ENCODE measurements around the gene THAP8.
A peak's percentile ranks its signal among the peaks of the same experiment; 100 is the strongest.
"Not testable (repeated sequence)": the region's sequence is repeated elsewhere in the genome, so short reads cannot be mapped to it uniquely, and the experiment has no call there.

Gene THAP8

DNA sequence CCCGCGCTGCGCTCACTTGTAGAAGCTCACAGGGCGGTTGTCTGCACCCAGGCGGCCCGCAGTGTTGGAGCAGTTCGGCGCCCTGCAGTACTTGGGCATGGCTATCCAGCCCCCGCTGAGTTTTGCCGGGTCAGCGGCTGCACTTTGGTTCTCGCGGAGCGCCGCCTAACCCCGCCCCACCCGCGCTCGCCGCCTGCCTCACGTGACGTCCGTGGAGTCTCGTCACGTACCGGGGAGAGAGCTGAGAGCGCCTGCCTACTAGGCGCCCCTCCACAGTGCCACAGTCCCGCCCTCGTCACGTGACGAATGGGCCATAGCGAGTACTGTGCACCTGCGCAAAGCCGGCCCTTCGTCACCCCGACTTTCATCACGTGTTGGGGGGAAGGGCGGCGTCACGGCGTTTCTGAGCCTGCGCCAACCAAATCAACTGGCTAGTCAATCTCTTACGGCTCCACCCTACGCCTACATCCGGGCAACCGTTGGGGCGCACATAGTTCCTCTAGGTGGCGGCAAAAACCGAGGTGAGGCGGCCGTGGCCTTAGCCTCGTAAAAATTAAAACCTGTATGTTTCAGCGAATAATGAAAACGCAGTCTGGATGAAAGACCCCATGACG lies at the start of gene THAP8:
THAP8 (minus strand) TSS at position 167 of the 614 bp plus-strand sequence; CDS start at position 99, 68 bp downstream.
- peak; percentile 100 for DNase-seq

DNA sequence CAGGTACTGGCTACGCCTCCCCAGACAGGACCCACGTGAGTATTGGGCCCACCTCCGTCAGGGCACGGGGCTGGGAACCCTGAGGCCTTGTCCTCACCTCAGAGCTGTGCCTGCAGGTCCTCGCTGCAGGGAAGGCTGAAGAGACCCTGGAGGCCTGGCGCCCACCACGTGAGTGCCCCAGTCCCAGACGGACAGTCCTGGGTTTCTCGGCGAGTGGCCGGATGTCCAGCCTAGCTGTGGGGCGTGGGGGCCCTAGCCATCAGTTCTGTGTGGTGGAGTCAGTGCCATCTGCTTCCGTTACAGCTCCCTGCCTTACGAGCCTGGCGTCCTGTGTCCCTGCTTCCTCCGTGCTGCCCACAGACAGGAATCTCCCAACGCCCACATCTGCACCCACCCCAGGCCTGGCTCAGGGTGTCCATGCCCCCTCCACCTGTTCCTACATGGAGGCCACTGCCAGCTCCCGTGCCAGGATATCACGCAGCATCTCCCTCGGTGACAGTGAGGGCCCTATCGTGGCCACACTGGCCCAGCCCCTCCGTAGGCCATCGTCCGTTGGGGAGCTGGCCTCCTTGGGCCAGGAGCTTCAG lies 49.0 kb upstream of the THAP8 start:
- no peak for DNase-seq

DNA sequence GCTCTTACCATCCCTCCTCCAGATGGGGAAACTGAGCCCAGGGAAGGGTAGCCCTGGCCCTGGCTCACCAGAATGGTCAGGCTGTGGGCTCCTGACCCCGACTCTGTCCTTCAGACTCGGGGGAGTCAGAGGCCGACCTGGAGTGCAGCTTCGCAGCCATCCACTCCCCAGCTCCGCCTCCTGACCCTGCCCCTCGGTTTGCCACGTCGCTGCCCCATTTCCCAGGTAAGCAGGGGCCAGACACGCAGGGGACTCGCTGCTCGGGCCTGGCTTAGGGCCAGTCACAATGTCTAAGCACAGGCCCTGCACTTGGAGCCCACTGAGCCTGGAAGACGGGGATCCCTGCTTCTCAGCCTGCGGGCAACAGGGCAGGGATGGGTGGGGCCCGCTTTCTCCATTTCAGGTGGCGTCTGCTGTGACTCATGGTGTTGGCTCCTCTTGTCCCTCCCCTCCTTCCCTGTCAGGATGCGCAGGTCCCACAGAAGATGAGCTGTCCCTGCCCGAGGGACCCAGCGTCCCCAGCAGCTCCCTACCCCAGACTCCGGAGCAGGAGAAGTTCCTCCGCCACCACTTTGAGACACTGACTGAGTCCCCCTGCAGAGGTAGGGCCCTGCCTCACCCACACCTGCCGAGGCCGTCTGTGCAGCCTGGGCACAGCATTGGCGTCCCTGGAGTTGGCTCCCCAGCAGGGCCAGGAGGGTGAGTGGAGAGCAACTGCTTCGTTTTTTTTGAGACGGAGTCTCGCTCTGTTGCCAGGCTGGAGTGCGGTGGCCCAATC lies 47.7 kb upstream of the THAP8 start:
- no peak for DNase-seq

- no peak for DNase-seq
Observed at GRCh38 chr19:36100476-36100875, 46.4 kb upstream of the THAP8 start.

GRCh38 chr19:36099166-36099785 lies 45.2 kb upstream of the THAP8 start:
- DNase-seq: no peak

- DNase-seq: no peak
Observed at GRCh38 chr19:36097036-36097435, 43.0 kb upstream of the THAP8 start.

- DNase-seq: no peak
Observed at GRCh38 chr19:36093687-36094086, 39.6 kb upstream of the THAP8 start.

- DNase-seq: no peak
Observed at GRCh38 chr19:36093146-36093662, 39.1 kb upstream of the THAP8 start.

GRCh38 chr19:36092566-36092965 lies 38.5 kb upstream of the THAP8 start:
- no peak for DNase-seq

DNA sequence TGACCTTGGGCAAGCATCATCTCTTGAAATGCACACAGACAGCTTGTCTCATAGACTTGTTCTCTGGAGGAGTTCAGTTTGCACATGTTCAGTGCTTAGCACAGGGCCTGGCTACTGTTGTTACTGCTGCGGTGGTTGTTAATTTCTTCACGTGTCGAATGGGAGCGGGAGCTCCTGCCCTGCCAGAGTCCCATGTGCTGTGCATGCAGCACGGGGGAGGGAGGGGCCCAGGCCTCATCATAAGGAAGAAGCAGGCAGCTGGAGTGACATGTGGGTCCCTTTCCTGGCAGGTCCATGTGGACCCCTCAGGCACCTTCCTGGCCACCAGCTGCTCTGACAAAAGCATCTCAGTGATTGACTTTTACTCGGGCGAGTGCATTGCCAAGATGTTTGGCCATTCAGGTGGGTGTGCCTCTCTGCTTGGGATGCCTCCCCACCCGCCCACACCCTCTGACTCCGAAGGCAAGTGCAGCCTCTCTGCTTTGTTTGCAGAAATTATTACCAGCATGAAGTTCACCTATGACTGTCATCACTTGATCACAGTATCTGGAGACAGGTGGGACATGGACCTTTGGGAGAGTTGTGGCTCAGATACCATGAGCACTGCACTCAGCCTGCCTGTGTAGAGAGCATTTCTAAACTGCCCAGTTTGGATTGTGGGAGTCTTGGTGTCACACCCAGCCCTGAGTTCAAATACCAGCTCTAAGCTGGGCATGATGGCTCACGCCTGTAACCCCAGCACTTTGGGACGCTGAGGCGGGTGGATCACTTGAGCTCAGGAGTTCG lies 37.0 kb upstream of the THAP8 start:
- DNase-seq: no peak

DNA sequence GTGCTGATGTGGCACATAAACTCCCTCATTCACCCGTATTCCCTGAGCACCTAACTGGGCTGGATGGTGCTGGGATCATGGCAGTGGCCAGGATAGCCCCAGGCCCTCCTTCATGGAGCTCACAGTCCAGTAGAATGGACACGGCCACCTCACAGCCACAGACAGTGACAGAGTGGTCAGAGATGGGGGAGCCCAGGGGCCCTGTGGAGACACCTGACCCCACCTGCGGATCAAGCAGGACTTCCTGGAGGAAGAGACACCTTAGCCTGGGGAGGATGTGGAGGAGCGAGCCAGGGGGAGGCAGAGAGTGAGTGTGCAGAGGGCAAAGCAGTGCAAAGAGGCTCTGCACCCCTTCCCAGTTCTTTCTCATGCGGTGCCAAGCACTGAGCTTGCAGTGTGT lies 35.8 kb upstream of the THAP8 start:
- no peak for DNase-seq

DNA sequence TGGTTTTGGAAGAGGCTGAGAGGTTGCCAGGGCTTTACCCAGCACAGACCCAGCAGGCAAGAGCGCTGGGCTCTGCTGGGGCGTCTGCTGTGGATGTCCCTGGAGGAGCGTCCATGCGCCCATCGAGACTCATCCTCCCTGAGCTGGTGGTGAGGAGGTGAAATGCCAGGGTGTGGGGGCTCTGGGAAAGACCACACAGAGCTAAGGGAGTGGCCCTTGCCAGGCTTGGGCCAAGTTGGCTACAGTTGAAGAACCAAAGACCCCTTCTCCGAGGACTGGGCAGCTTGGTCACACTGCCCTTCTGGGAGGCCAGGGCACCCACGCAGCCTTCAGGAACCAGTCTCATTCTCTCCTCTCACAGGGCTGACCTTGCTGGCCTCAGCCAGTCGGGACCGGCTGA lies 32.2 kb upstream of the THAP8 start:
- DNase-seq: no peak

GRCh38 chr19:36084231-36085009 lies 30.3 kb upstream of the THAP8 start:
- no peak for DNase-seq

- no peak for DNase-seq
Observed at GRCh38 chr19:36082916-36083315, 28.8 kb upstream of the THAP8 start.

- DNase-seq: no peak
Observed at GRCh38 chr19:36081894-36082293, 27.8 kb upstream of the THAP8 start.

DNA sequence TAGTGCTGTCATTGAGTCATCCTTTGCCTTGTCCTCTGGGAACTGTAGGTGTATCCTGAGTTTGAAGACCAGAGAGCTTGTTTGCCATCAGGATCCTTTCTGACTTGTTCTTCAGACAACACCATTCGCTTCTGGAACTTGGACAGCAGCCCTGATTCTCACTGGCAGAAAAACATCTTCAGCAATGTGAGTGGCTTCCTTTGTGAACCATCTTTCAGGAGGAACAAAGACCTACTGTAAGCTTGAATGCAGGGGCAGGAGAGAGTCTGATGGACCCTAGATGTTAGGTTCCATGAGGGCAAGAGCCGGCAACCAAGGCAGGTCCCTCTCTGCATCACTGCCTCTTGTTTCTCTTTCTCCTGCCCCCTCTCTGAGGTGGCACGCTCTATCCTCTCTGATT lies 27.3 kb upstream of the THAP8 start:
- no peak for DNase-seq

- DNase-seq: no peak
Observed at GRCh38 chr19:36079389-36079945, 25.4 kb upstream of the THAP8 start.

DNA sequence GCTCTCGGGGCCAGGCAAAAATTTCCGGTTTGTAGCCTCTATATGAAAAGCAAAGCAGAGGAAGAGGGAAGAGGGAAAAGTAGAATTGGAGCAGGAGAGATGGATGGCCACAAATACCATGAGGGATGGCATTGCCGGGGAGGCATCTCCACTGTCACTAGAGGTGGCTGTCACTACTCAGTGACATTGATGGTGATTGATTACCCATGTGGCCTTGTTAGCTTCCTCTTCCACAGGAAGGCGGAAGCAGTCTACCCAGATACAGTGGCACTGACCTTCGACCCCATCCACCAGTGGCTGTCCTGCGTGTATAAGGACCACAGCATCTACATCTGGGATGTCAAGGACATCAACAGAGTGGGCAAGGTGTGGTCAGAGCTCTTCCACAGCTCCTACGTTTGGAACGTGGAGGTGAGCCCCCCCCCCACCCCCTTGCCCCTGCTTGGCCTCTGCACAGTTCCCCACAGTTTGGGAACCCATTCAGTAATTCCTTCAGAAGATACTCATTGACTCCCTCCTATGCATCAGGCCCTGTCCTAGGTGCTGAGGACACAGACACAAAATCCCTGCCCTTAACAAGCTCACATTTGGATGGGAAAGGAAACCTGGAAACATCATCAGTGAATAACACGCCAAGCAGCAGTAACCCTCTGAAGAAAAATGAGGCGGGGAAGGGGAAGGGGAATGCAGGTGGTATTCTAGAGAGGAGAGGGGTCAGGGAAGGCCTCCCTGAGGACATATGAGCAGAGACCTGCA lies 19.2 kb upstream of the THAP8 start:
- no peak for DNase-seq

DNA sequence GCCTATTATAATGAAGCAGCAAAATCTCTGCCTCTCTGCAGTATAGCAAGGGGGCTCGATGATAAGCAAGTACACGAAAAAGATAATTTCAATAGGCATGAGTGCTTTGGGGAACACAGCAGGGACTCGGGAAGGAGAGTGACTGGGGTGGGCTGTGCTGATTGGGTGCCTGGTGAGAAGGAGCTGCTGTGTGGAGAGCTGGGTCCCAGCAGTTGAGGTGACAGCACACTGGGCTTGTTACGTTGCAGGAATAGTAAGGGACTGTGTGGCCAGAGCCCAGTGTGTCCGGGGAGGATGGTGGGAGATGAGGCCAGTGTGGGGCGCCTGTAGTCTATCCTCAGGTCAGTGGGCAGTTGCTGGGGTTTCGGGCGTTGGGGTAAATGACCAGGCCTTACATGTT lies 18.0 kb upstream of the THAP8 start:
- no peak for DNase-seq

DNA sequence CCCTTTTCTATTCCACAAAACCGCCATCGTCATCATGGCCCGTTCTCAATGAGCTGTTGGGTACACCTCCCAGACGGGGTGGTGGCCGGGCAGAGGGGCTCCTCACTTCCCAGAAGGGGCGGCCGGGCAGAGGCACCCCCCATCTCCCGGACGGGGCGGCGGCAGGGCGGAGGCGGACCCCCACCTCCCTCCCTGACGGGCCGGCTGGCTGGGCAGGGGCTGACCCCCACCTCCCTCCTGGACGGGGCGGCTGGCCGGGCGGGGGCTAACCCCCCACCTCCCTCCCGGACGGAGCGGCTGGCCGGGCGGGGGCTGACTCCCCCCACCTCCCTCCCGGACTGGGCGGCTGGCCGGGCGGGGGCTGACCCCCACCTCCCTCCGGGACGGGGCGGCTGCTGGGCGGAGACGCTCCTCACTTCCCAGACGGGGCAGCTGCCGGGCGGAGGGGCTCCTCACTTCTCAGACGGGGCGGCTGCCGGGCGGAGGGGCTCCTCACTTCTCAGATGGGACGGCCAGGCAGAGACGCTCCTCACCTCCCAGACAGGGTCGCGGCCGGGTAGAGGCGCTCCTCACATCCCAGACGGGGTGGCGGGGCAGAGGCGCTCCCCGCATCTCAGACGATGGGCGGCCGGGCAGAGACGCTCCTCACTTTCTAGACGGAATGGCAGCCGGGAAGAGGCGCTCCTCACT lies 14.9 kb upstream of the THAP8 start:
- DNase-seq: not testable (repeated sequence)

All from activated effector memory CD4-positive, alpha-beta T cell treated with Interleukin-2 at 50 U/mL for 16 hours (primary cell).